ENCODE data around the gene RAI14.
A peak's percentile ranks its signal among the peaks of the same experiment; 100 is the strongest.

The RAI14 gene

DNA sequence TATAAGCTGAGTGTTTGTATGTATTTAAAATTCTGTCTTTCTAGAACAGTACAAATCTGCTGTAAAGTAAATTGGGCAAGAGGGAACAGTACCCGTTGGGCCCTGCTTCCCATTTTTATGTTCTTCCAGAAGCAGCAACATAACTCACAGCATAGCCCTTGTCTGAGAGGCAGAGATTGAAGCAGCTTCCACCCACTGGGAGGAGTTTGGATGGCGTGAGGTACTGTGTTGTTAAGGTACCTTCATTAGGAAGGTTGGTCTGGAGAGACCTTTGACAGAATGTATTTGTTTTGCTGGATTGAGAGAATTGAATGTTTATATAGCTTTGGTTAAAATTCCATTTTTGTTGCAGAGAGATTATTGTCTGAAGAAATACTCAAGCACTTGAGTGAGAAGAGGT lies 24.8 kb downstream of the RAI14 start:
- no peak for DNase-seq

DNA sequence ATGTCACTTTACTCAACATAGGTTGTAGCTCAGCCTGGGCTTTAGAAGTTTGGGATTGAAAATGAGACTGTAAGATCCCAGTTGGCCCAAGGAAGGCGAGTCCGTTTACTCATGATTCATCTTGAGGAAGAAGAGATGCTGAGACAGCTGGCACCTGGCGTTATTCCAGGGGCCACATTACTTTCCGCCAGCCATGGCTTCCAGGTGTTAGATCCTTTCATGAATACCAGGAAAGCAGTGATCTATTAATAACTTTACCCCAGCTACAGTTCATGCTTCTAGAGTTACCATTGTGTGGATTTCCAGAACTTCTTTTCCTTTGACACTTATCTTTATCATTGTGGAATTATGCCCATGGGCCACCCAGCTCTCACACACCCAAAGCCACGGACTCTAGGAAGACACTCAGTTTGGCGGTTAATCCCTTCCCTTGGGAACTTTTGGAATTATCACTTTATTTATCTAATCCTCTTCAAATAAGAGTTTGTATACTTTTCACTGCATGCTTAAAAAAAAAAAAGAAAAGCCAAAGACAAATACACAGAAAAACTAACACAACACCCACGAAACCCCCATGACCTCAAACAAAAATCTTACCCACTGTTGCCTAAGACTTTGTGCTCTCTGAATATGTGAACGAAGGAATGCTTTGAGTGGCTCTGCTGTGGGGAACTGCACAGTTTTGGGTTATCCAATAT lies 26.9 kb downstream of the RAI14 start:
- no peak for DNase-seq

GRCh38 chr5:34684281-34684979 lies 28.3 kb downstream of the RAI14 start:
- DNase-seq = no peak

DNA sequence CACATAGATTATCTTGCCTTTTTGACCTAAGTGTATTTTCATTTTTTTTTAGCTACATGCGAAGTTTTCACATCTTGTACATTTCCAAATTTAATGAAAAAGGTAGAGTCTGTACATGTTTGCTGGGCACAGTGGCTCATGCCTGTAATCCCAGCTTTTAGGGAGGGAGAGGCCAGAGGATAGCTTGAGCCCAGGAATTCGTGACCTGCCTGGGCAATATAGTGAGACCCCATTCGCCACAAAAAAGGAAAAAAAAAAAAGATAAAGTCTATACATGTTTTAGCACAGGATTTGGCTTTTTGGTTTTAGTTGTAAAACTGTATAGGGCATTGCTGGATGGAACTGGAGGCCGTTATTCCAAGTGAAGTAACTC lies 28.8 kb downstream of the RAI14 start:
- DNase-seq = no peak

DNA sequence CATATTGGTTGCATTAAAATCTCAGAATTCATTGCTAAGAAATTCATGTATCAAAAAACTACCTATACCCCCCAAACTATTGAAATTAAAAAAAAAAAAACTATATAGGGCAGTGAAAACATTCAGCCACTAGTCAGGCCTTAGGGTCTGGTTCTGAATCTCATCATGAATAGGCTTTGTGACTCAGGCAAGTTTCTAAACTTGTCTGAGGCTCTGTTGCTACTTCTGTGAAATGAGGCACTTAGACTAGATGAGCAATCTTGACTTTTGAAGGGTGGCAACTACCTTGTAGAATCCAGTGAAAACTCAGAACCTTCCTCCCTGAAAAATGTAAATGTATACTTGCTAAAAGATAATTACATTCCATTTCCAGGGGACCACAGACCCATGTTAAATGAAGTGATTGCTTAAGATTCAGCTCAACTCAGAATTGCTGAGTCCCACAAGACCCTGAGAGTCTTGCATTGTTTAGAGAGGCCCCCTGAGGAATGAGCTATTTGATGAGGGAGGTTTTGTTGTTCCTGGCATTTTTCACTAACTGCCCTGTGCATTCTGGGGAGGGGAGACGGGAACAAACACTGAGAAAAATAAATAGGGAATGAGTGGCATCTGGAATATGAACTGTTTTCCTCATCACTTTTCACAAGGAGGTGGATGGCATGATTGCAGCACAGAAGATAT lies 29.5 kb downstream of the RAI14 start:
- DNase-seq = no peak

- DNase-seq = no peak
These were observed 30.7 kb downstream of the RAI14 start for GRCh38 chr5:34686762-34687268.

GRCh38 chr5:34687269-34688011 lies 31.3 kb downstream of the RAI14 start:
- no peak for DNase-seq

GRCh38 chr5:34688015-34688810 lies 32.1 kb downstream of the RAI14 start:
- DNase-seq = no peak

- DNase-seq = no peak
These were observed 34.2 kb downstream of the RAI14 start for GRCh38 chr5:34690301-34690700.

DNA sequence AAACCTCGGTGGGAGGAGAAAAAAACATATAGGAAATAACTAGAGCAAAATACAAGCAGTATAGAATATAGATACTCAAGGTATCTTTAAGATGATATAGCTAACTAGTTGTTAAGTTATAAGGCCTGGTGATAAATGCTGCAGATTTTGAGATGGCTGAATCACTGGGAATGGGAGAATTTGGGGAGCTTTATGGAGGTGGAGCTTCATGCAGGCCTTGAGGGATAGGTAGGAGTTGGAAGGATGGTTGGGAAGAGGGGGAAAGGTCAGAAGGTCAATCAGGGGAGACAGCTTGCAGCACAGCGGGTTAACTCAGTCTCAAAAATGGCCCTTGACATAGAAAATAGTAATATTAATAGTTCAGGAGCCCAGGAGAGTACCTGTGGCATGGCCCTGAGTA lies 34.8 kb downstream of the RAI14 start:
- no peak for DNase-seq

DNA sequence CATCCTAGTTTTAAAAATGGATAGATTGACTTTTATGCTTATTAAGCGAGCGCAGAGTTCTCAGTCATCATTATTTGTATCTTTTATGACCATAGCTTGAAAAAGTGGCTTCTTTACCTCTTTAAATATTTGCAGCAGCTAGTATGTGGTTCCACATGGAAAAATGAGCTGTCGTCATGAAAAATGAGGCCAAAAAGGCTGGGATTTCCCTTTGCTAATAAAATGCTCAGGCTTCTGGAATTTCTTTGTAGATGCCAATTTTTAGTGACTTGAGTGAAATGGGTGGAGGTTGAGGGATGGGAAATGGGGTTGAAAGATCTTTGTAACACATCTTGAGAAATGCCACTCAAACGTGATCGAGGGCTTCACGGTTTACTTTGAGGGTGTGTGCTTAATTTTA lies 35.2 kb downstream of the RAI14 start:
- DNase-seq = no peak

DNA sequence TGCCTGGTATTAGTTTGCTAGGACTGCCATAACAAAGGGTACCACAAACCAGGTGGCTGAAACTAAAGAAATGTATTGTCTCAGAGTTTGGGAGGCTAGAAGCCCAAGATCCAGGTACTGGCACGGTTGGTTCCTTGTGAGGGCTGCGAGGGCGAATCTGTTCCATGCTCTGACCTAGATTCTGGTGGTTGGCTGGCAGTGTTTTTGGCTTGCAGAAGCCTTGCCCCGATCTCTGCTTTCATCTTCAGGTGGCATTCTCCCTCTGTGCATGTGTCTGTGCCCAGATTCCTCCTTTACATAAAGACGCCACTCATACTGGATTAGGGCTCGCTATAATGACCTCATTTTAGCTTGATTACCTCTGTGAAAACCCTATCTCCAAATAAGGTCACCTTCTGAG lies 36.7 kb downstream of the RAI14 start:
- no peak for DNase-seq

DNA sequence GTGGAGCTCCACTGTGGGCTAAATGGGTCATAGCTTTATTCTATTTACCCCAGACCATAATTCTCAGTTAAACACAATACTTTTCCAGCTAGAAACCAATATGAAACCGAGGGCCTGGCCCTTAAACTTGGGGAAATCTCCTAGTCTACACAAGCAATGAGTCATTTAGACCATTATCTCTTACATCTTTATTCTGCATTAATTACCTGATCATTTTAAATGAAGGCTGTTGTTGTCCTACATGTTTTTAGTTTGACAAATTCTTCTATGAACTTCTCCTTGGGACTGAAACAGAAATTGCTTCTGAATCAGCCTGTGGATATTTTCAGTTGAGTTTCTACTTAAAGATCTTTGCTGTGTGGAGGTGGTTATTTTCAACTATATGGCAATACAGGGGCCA lies 37.9 kb downstream of the RAI14 start:
- DNase-seq = no peak

GRCh38 chr5:34694685-34695084 lies 38.6 kb downstream of the RAI14 start:
- no peak for DNase-seq

DNA sequence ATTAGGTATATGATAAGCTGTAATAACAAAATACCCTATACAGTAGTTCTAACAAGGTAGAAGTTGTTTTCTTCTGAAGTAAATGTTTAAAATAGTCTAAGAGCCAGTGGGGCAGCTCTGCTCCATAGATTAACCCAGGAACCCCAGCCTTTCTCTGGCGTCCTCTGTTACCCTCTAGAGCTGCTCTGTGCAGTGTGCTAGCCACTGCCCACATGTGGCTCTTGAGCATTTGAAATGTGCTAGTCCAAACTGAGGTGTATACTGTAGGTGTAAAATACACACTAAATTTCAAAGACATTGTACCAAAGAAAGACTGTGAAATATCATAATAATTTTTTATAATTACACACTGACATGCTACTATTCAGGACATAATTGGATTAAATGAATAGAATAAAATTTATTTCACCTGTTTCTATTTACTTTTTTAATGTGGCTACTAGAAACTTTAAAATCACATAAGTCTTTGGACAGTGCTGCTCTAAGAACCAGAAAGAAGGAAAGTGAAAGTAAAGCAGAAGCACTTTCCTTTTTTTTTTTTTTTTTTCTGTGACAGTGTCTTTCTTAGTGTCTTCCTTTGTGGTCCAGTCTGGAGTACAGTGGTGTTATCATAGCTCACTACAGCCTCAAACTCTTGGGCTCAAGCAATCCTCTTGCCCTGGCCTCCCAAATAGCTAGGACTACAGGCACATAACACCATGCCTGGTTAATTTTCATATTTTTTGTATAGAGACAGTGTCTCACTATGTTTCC lies 39.3 kb downstream of the RAI14 start:
- DNase-seq = peak in 1 of 6 experiments; percentile 8

DNA sequence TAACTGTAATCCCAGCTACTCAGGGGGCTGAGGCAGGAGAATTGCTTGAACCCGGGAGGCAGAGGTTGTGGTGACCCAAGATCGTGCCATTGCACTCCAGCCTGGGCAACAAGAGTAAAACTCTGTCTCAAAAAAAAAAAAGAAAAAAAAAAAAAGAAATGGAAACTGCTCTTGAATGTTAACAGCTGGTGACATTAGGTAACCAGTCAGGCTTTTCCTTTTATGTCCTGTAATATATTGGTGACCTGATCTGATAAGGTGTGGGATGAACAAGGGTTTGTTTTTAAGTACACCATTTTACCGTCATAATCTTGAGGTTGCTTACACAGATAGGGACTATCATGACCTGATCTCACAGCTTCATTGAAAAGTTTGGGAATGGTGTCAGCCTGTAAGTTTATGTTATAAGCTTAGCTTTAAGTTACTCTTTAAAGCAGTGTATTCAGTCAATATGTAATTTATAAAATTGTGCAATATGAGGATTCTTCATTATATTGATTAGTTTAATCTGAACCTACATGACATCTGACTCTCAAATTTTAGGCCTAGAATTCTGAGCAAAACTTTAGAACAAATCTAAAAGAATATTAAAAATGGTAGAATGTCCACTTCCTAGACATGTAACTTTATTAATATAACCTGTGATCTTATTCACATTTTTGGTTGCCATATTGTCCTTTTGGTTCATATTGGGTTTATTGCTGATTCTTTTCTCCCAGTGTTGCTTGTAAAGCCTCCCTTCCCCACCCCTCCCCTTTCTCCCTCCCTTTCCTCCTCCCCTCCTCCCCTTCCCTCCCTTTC lies 41.4 kb downstream of the RAI14 start:
- DNase-seq = no peak

DNA sequence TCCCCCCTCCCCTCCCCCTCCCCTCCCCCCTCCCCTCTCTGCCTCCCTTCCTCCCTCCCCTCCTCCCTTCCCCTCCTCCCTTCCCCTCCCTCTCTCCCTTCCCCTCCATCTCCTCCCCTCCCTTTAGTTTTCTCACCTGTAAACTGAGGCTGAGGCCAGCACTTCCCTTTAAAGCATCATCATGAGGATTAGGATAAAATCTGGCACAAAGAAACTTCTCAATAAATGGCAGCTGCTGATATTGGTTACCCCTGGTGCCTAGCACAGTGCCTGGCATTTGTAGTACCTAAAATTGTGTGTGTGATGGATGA lies 41.9 kb downstream of the RAI14 start:
- no peak for DNase-seq

- DNase-seq = no peak
These were observed 42.6 kb downstream of the RAI14 start for GRCh38 chr5:34698754-34699153.

GRCh38 chr5:34699155-34700077 lies 43.3 kb downstream of the RAI14 start:
- DNase-seq = no peak

DNA sequence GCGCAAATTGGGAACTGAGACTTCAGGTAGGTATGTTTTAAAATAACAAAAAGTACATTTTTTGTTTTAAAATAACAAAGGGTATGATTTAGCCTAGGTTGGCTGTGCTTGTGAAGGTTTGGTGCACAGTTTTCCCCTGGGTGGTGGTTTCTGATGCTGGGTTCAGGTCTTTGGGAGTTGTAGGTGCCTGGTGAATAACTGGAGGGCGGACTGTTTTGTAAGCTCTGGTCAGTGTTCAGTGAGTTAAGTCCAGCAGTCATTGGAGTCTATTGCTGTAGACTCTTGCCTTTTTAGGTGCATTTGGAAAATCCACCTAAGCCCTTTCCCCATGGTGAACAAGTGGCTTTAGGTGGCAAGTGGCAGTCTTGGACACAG lies 43.9 kb downstream of the RAI14 start:
- DNase-seq = no peak

Data from stimulated activated naive CD4-positive, alpha-beta T cell (primary cell).